ENCODE data around the gene C2CD2.

- TF ChIP-seq, protein P1, sequence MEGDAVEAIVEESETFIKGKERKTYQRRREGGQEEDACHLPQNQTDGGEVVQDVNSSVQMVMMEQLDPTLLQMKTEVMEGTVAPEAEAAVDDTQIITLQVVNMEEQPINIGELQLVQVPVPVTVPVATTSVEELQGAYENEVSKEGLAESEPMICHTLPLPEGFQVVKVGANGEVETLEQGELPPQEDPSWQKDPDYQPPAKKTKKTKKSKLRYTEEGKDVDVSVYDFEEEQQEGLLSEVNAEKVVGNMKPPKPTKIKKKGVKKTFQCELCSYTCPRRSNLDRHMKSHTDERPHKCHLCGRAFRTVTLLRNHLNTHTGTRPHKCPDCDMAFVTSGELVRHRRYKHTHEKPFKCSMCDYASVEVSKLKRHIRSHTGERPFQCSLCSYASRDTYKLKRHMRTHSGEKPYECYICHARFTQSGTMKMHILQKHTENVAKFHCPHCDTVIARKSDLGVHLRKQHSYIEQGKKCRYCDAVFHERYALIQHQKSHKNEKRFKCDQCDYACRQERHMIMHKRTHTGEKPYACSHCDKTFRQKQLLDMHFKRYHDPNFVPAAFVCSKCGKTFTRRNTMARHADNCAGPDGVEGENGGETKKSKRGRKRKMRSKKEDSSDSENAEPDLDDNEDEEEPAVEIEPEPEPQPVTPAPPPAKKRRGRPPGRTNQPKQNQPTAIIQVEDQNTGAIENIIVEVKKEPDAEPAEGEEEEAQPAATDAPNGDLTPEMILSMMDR (IDR thresholded peaks at IDR 0.05): no peak
- TF ChIP-seq, protein P2, sequence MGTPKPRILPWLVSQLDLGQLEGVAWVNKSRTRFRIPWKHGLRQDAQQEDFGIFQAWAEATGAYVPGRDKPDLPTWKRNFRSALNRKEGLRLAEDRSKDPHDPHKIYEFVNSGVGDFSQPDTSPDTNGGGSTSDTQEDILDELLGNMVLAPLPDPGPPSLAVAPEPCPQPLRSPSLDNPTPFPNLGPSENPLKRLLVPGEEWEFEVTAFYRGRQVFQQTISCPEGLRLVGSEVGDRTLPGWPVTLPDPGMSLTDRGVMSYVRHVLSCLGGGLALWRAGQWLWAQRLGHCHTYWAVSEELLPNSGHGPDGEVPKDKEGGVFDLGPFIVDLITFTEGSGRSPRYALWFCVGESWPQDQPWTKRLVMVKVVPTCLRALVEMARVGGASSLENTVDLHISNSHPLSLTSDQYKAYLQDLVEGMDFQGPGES (IDR thresholded peaks at IDR 0.05; ENCODE audit: low read depth, low read length): no peak
- TF ChIP-seq TAF1 (IDR thresholded peaks at IDR 0.05; ENCODE audit: borderline replicate concordance, low read depth, low read length) (no peak), TEAD4 (IDR thresholded peaks at IDR 0.05; ENCODE audit: borderline replicate concordance, insufficient read depth) (no peak), TCF12 (IDR thresholded peaks at IDR 0.05) (no peak), POLR2AphosphoS5 (IDR thresholded peaks at IDR 0.05; ENCODE audit: low read depth, low read length) (no peak), MAX (IDR thresholded peaks at IDR 0.05; ENCODE audit: low read depth) (no peak)
Observed at GRCh38 chr21:41974752-41975053, 20.9 kb upstream of the C2CD2 start.
